ENCODE data around the gene COPS4.
"Not testable (repeated sequence)": the region's sequence is repeated elsewhere in the genome, so short reads cannot be mapped to it uniquely, and the experiment has no call there.

The COPS4 gene

DNA sequence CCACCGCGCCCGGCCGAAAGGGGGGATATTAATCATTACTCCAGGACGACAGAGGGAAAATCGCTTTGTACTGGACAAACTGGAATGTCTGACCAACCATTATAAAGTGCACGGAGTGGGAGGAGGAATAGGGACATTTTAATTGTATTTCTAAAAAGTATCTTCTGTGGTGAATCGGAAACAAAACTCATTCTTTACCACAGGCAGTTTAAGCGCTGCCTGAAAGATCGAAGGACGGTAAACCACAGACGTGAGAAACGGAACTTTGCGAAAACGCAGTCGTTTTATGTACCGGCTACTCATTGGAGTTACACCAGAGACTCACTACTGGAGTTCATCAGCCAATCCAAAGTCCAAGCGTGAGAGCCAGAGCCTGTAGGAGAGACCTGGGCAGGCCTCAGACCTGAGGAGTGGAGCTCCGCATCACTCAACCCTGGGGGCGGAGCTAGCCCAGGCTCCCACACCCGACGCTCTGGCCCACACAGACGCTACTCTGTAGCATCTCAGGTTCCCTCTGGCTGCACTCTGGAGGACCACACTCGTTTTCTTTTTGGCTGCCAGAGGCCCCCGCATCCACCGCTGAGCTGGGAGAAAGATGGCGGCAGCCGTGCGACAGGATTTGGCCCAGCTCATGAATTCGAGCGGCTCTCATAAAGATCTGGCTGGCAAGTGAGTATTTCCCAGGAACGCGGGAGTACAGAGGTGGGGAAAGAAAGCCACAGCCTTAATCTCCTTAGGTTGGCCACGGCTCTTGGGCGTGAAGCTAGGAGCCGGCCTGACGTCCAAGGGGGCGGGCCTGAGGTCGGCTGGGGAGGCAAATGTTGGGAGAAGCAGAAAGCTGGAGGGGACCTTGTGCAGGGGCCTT lies at the start of gene COPS4:
COPS4 (plus strand) TSS at position 554 of the 865 bp plus-strand sequence; CDS start at position 596, 42 bp downstream.
- peaks cover 12 to 15% of the 10 kb centered on the region in 2 donors for H3K4me1 ChIP-seq (ENCODE audit: control insufficient read depth in 1 of 2, insufficient read depth in 2 of 2, low read length in 2 of 2)
- peak within 1 kb of the TSS; percentile 76 for H3K27ac ChIP-seq (ENCODE audit: low read depth, low read length)
- H3K36me3 ChIP-seq (ENCODE audit: control insufficient read depth in 1 of 2, insufficient read depth in 2 of 2, low read length in 2 of 2), result no peaks in the 10 kb centered on the region
- peak within 1 kb of the TSS; percentile 75 to 85 for H3K9ac ChIP-seq (ENCODE audit: low read depth in 1 of 2, low read length in 2 of 2)
- no peaks in the 10 kb centered on the region for H3K27me3 ChIP-seq (ENCODE audit: control insufficient read depth in 1 of 2, insufficient read depth in 2 of 2, low read length in 2 of 2)
- H3K4me3 ChIP-seq (ENCODE audit: low read depth in 1 of 2, low read length in 2 of 2), result peak within 1 kb of the TSS; percentile 87 to 97
- H3K9me3 ChIP-seq (ENCODE audit: control insufficient read depth in 1 of 2, low read length in 2 of 2), result no peaks in the 10 kb centered on the region

DNA sequence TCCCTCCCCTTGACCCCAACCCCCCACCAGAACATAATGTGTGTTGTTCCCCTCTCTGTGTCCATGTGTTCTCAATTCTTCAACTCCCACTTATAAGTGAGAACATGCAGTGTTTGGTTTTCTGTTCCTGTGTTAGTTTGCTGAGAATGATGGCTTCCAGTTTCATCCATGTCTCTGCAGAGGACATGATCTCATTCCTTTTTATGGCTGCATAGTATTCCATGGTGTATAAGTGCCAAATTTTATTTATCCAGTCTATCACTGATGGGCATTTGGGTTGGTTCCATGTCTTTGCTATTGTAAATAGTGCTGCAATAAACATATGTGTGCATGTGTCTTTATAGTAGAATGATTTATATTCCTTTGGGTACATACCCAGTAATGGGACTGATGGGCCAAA lies 47.5 kb upstream of the COPS4 start:
- H3K9me3 ChIP-seq (ENCODE audit: control insufficient read depth in 1 of 2, low read length in 2 of 2), result not testable (repeated sequence)

DNA sequence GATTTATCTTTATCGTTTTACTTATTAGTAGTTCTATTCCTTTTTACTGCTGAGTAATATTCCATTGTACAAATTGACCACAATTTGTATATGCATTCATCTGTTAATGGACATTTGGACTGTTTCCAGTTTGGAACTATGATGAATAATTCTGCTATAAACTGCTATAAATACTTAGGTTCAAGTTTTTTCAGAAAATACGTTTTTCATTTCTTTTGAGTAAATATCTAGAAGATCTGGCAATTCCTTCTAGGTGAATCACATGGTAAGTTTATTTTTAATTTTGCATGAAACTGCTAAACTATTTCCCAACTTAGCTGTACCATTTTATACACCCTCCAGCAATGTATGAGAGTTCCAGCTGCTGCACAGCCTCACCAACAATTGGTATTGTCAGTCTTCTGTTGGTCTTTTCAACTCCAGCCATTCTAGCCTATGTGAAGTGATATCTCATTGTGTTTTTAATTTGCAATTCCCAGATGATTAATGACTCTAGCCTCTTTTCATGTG lies 46.6 kb upstream of the COPS4 start:
- Histone ChIP-seq H3K27me3 (ENCODE audit: control insufficient read depth in 1 of 2, insufficient read depth in 2 of 2, low read length in 2 of 2) (no peaks in the 10 kb centered on the region), H3K9ac (ENCODE audit: low read depth in 1 of 2, low read length in 2 of 2) (no peak overlapping the region), H3K27ac (ENCODE audit: low read depth, low read length) (no peak overlapping the region), H3K4me3 (ENCODE audit: low read depth in 1 of 2, low read length in 2 of 2) (no peak overlapping the region), H3K9me3 (ENCODE audit: control insufficient read depth in 1 of 2, low read length in 2 of 2) (no peaks in the 10 kb centered on the region), H3K36me3 (ENCODE audit: control insufficient read depth in 1 of 2, insufficient read depth in 2 of 2, low read length in 2 of 2) (no peaks in the 10 kb centered on the region), H3K4me1 (ENCODE audit: control insufficient read depth in 1 of 2, insufficient read depth in 2 of 2, low read length in 2 of 2) (peaks cover 11 to 13% of the 10 kb centered on the region in 2 donors)

More for the DNA sequence above, 47.5 kb upstream of the COPS4 start:
- peaks cover 11 to 13% of the 10 kb centered on the region in 2 donors for H3K4me1 ChIP-seq (ENCODE audit: control insufficient read depth in 1 of 2, insufficient read depth in 2 of 2, low read length in 2 of 2)
- H3K4me3 ChIP-seq (ENCODE audit: low read depth in 1 of 2, low read length in 2 of 2); H3K27ac ChIP-seq (ENCODE audit: low read depth, low read length); H3K9ac ChIP-seq (ENCODE audit: low read depth in 1 of 2, low read length in 2 of 2); H3K27me3 ChIP-seq (ENCODE audit: control insufficient read depth in 1 of 2, insufficient read depth in 2 of 2, low read length in 2 of 2); H3K36me3 ChIP-seq (ENCODE audit: control insufficient read depth in 1 of 2, insufficient read depth in 2 of 2, low read length in 2 of 2): not testable (repeated sequence)

DNA sequence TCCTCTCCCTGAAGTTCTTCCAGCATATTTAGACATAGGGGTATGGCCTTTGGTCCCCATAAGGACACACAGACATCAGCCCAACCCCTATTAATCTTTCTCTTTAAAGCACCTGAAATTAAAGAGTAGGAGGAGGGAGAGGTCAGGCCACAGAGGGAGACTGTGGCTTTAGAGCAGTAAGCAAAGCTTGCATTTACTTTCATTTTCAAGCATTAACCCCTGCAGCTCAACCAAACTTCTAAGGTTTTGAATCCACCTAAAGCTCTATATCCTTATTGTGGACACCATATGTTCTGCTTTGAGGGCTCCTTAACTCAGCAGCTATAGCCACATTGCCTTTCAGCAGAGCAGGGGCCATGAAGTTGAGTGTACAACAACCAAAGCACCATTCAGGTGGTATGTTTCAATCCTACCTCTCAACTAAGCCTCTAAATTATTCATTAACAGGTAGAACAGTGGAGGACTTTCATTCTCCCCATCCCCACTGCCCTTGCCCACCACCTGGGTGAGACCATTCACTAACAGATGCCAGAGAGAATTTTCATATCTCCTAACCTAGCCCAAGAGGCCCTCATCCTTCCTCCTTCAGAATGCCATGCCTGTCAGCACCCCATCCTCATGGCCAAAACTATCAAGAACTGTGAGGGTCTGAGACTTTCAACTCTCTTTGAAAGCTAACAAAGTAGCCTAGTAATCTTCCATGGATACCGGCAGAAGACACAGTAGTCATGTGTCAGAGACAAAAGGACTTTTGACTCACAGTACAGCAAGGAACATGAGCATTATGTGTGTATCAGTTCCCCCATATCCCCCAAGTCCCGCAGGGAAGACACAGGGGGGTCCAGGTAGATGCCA lies 45.2 kb upstream of the COPS4 start:
- H3K4me3 ChIP-seq (ENCODE audit: low read depth in 1 of 2, low read length in 2 of 2), result peak overlapping the region; percentile 43 to 57
- H3K9me3 ChIP-seq (ENCODE audit: control insufficient read depth in 1 of 2, low read length in 2 of 2), result no peaks in the 10 kb centered on the region
- H3K36me3 ChIP-seq (ENCODE audit: control insufficient read depth in 1 of 2, insufficient read depth in 2 of 2, low read length in 2 of 2), result no peaks in the 10 kb centered on the region
- H3K9ac ChIP-seq (ENCODE audit: low read depth in 1 of 2, low read length in 2 of 2), result peak overlapping the region; percentile 29 to 41
- no peak overlapping the region for H3K27ac ChIP-seq (ENCODE audit: low read depth, low read length)
- no peaks in the 10 kb centered on the region for H3K27me3 ChIP-seq (ENCODE audit: control insufficient read depth in 1 of 2, insufficient read depth in 2 of 2, low read length in 2 of 2)
- peaks cover 11 to 13% of the 10 kb centered on the region in 2 donors for H3K4me1 ChIP-seq (ENCODE audit: control insufficient read depth in 1 of 2, insufficient read depth in 2 of 2, low read length in 2 of 2)

DNA sequence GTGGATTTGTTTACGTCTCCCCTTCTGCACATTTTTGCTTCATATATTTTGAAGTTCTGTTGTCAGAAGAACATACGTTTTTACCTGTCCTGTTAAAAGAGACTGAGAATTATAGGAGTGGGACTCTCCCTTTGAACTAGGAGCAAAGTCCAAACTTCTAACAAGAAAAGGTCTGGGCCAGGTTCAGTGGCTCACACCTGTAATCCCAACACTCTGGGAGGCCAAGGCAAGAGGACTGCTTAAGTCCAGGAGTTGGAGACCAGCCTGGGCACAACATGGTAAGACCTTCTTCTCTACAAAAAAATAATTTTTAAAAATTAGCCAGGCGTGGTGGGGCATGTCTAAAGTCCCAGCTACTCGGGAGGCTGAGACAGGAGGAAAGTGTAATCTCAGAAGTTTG lies 40.1 kb upstream of the COPS4 start:
- H3K36me3 ChIP-seq (ENCODE audit: control insufficient read depth in 1 of 2, insufficient read depth in 2 of 2, low read length in 2 of 2), result no peaks in the 10 kb centered on the region
- H3K9me3 ChIP-seq (ENCODE audit: control insufficient read depth in 1 of 2, low read length in 2 of 2), result no peaks in the 10 kb centered on the region
- peaks cover 4% of the 10 kb centered on the region in 2 donors for H3K4me1 ChIP-seq (ENCODE audit: control insufficient read depth in 1 of 2, insufficient read depth in 2 of 2, low read length in 2 of 2)
- no peaks in the 10 kb centered on the region for H3K27me3 ChIP-seq (ENCODE audit: control insufficient read depth in 1 of 2, insufficient read depth in 2 of 2, low read length in 2 of 2)
- H3K9ac ChIP-seq (ENCODE audit: low read depth in 1 of 2, low read length in 2 of 2), result no peak overlapping the region
- no peak overlapping the region for H3K4me3 ChIP-seq (ENCODE audit: low read depth in 1 of 2, low read length in 2 of 2)
- H3K27ac ChIP-seq (ENCODE audit: low read depth, low read length), result no peak overlapping the region

DNA sequence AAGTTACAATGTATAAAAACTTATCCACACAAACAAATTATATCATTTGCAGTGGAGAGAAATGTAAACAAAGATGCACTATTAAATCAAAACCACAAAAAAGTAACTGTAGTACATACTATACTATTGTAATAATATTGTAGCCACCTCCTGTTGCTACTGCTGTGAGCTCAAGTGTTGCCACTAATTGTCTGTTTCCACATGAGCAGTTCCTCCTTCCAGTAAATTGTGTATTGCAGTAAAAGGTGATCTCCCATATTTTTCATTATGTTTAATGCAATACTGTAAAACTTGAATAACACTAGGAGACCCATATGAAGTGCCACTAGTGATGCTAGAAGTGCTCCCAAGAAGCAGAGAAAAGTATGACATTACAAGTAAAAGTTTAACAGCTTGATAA lies 36.1 kb upstream of the COPS4 start:
- Histone ChIP-seq H3K4me3 (ENCODE audit: low read depth in 1 of 2, low read length in 2 of 2) (no peak overlapping the region), H3K27me3 (ENCODE audit: control insufficient read depth in 1 of 2, insufficient read depth in 2 of 2, low read length in 2 of 2) (no peaks in the 10 kb centered on the region), H3K36me3 (ENCODE audit: control insufficient read depth in 1 of 2, insufficient read depth in 2 of 2, low read length in 2 of 2) (no peaks in the 10 kb centered on the region), H3K9me3 (ENCODE audit: control insufficient read depth in 1 of 2, low read length in 2 of 2) (no peaks in the 10 kb centered on the region), H3K4me1 (ENCODE audit: control insufficient read depth in 1 of 2, insufficient read depth in 2 of 2, low read length in 2 of 2) (no peaks in the 10 kb centered on the region), H3K27ac (ENCODE audit: low read depth, low read length) (no peak overlapping the region), H3K9ac (ENCODE audit: low read depth in 1 of 2, low read length in 2 of 2) (no peak overlapping the region)

DNA sequence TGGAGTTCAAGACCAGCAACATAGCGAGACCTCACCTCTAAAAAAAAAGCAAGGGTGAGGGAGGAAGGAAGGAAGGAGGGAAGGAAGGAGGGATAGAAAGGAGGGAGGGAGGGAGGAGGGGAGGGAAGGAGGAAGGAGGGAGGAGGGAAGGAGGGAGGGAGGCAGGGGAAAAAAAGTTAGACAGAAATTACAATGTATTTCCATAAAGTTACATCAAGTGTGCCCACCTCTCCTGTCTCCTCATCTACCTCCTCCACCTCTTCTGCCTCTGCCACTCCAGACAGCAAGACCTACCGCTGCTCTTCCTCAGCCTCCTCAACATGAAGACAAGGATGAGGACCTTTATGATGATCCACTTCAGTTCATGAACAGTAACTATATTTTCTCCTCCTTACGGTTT lies 32.7 kb upstream of the COPS4 start:
- Histone ChIP-seq H3K27me3 (ENCODE audit: control insufficient read depth in 1 of 2, insufficient read depth in 2 of 2, low read length in 2 of 2) (no peaks in the 10 kb centered on the region), H3K4me1 (ENCODE audit: control insufficient read depth in 1 of 2, insufficient read depth in 2 of 2, low read length in 2 of 2) (no peaks in the 10 kb centered on the region), H3K27ac (ENCODE audit: low read depth, low read length) (no peak overlapping the region), H3K9ac (ENCODE audit: low read depth in 1 of 2, low read length in 2 of 2) (no peak overlapping the region), H3K36me3 (ENCODE audit: control insufficient read depth in 1 of 2, insufficient read depth in 2 of 2, low read length in 2 of 2) (no peaks in the 10 kb centered on the region), H3K9me3 (ENCODE audit: control insufficient read depth in 1 of 2, low read length in 2 of 2) (no peaks in the 10 kb centered on the region), H3K4me3 (ENCODE audit: low read depth in 1 of 2, low read length in 2 of 2) (no peak overlapping the region)

DNA sequence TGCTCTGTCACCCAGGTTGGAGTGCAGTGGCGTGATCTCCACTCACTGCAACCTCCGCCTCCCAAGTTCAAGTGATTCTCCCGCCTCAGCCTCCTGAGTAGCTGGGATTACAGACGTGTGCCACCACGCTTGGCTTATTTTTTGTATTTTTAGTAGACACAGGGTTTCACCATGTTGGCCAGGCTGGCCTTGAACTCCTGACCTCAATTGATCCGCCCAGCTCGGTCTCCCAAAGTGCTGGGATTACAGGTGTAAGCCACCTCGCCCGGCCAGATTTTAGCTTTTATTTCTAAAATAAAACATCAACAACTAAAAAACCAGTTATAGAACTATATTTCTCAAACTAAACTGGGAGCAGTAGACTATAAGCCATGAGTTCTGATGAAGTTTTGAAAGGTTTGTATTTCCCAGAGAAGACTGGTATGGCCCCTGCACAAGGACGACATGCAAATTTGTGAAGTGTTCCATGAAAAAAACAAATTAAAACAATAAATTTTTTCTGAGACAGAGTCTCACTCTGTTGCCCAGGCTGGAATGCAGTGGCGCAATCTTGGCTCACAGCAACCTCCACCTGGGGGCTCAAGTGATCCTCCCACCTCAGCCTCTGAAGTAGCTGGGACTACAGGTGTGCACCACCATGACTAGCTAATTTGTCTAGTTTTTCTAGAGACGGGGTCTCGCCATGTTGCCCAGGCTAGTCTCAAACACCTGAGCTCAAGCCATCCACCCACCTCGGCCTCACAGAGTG lies 31.8 kb upstream of the COPS4 start:
- not testable (repeated sequence) for H3K4me3 ChIP-seq (ENCODE audit: low read depth in 1 of 2, low read length in 2 of 2); H3K27me3 ChIP-seq (ENCODE audit: control insufficient read depth in 1 of 2, insufficient read depth in 2 of 2, low read length in 2 of 2); H3K4me1 ChIP-seq (ENCODE audit: control insufficient read depth in 1 of 2, insufficient read depth in 2 of 2, low read length in 2 of 2); H3K9me3 ChIP-seq (ENCODE audit: control insufficient read depth in 1 of 2, low read length in 2 of 2); H3K36me3 ChIP-seq (ENCODE audit: control insufficient read depth in 1 of 2, insufficient read depth in 2 of 2, low read length in 2 of 2); H3K27ac ChIP-seq (ENCODE audit: low read depth, low read length); H3K9ac ChIP-seq (ENCODE audit: low read depth in 1 of 2, low read length in 2 of 2)

DNA sequence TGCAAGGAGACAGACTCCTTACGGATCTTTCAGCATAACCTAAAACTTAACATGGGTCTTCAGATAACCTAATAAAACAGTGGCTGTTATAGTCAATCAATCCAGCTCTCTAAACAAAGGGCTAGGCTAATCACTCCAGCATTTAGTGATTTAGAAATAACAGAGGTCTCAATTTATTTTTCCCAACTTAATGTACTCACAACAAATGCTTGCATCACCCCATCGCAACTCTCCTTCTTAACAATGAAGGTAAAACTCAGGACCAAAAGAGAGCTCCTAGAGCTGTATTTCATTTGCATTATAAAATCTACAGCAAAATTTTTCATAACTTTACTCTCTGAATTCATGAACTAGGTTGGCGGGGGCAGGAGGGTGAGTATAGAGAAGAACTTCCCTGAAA lies 25.5 kb upstream of the COPS4 start:
- Histone ChIP-seq H3K9ac (ENCODE audit: low read depth in 1 of 2, low read length in 2 of 2) (peak overlapping the region; percentile 67 to 76), H3K27me3 (ENCODE audit: control insufficient read depth in 1 of 2, insufficient read depth in 2 of 2, low read length in 2 of 2) (no peaks in the 10 kb centered on the region), H3K4me1 (ENCODE audit: control insufficient read depth in 1 of 2, insufficient read depth in 2 of 2, low read length in 2 of 2) (peaks cover 24% of the 10 kb centered on the region in 2 donors), H3K4me3 (ENCODE audit: low read depth in 1 of 2, low read length in 2 of 2) (peak overlapping the region; percentile 84 to 90), H3K27ac (ENCODE audit: low read depth, low read length) (no peak overlapping the region), H3K9me3 (ENCODE audit: control insufficient read depth in 1 of 2, low read length in 2 of 2) (no peaks in the 10 kb centered on the region), H3K36me3 (ENCODE audit: control insufficient read depth in 1 of 2, insufficient read depth in 2 of 2, low read length in 2 of 2) (no peaks in the 10 kb centered on the region)
